Measurements from ENCODE around the gene HOXB4. TPM values are rescaled to one million over a fixed set of nuclear protein-coding genes. Genes with fewer than 3 reads are reported as not detected.

Gene HOXB4
- total RNA-seq, 1 donor from 2014 or later, result 39.2 TPM

- Mint-ChIP-seq H3K36me3 (peaks cover 24% of the 10 kb centered on the region), H3K27ac (peak overlapping the region; percentile 99), H3K9me3 (no peaks in the 10 kb centered on the region), H3K4me3 (peak overlapping the region; percentile 91), H3K4me1 (peaks cover 71% of the 10 kb centered on the region), H3K27me3 (ENCODE audit: low read depth) (no peaks in the 10 kb centered on the region)
- DNase-seq (ENCODE audit: low spot score in 2 of 2, unreplicated experiment in 2 of 2), result no peak
- TF ChIP-seq CTCF (IDR thresholded peaks at IDR 0.05; ENCODE audit: unreplicated experiment), result no peak
Measured at GRCh38 chr17:48545539-48545938, 32.6 kb downstream of the HOXB4 start.

- DNase-seq (ENCODE audit: low spot score in 2 of 2, unreplicated experiment in 2 of 2), result no peak
Measured at GRCh38 chr17:48545022-48545375, 33.2 kb downstream of the HOXB4 start, which contains the start of gene HOXB2. Gene HOXB2 (minus strand): TSS chr17:48545109. CDS start chr17:48544911, 198 bp downstream.

GRCh38 chr17:48544349-48545021 lies 33.7 kb downstream of the HOXB4 start:
- DNase-seq (ENCODE audit: low spot score in 2 of 2, unreplicated experiment in 2 of 2), result peak; percentile 79
- Mint-ChIP-seq H3K36me3 (peaks cover 16% of the 10 kb centered on the region), H3K27me3 (ENCODE audit: low read depth) (no peaks in the 10 kb centered on the region), H3K4me3 (peak overlapping the region; percentile 91), H3K9me3 (no peaks in the 10 kb centered on the region), H3K4me1 (peaks cover 72% of the 10 kb centered on the region), H3K27ac (peak overlapping the region; percentile 99)
- no peak for TF ChIP-seq CTCF (IDR thresholded peaks at IDR 0.05; ENCODE audit: unreplicated experiment)

More at GRCh38 chr17:48545022-48545375, 33.2 kb downstream of the HOXB4 start, which contains the start of gene HOXB2:
- peaks cover 72% of the 10 kb centered on the region for H3K4me1 Mint-ChIP-seq
- no peaks in the 10 kb centered on the region for H3K27me3 Mint-ChIP-seq (ENCODE audit: low read depth)
- H3K4me3 Mint-ChIP-seq, result peak within 1 kb of the TSS; percentile 91
- H3K9me3 Mint-ChIP-seq, result no peaks in the 10 kb centered on the region
- peak within 1 kb of the TSS; percentile 99 for H3K27ac Mint-ChIP-seq
- peaks cover 21% of the 10 kb centered on the region for H3K36me3 Mint-ChIP-seq
- TF ChIP-seq CTCF (IDR thresholded peaks at IDR 0.05; ENCODE audit: unreplicated experiment), result no peak

- no peak for TF ChIP-seq CTCF (IDR thresholded peaks at IDR 0.05; ENCODE audit: unreplicated experiment)
- Mint-ChIP-seq H3K4me1 (peaks cover 74% of the 10 kb centered on the region), H3K9me3 (no peaks in the 10 kb centered on the region), H3K27me3 (ENCODE audit: low read depth) (no peaks in the 10 kb centered on the region), H3K36me3 (peaks cover 13% of the 10 kb centered on the region), H3K27ac (peak overlapping the region; percentile 99), H3K4me3 (peak overlapping the region; percentile 91)
- DNase-seq (ENCODE audit: low spot score in 2 of 2, unreplicated experiment in 2 of 2), result no peak
Measured at GRCh38 chr17:48543854-48544348, 34.2 kb downstream of the HOXB4 start.

GRCh38 chr17:48543107-48543853 lies 34.9 kb downstream of the HOXB4 start:
- TF ChIP-seq CTCF (IDR thresholded peaks at IDR 0.05; ENCODE audit: unreplicated experiment), result no peak
- peaks cover 70% of the 10 kb centered on the region for H3K4me1 Mint-ChIP-seq
- peak overlapping the region; percentile 91 for H3K4me3 Mint-ChIP-seq
- DNase-seq (ENCODE audit: low spot score in 2 of 2, unreplicated experiment in 2 of 2), result peak in 1 of 2 experiments; percentile 68
- peak overlapping the region; percentile 99 for H3K27ac Mint-ChIP-seq
- H3K27me3 Mint-ChIP-seq (ENCODE audit: low read depth), result no peaks in the 10 kb centered on the region
- H3K36me3 Mint-ChIP-seq, result peaks cover 13% of the 10 kb centered on the region
- no peaks in the 10 kb centered on the region for H3K9me3 Mint-ChIP-seq
